ENCODE data around the gene PSAP.

DNA sequence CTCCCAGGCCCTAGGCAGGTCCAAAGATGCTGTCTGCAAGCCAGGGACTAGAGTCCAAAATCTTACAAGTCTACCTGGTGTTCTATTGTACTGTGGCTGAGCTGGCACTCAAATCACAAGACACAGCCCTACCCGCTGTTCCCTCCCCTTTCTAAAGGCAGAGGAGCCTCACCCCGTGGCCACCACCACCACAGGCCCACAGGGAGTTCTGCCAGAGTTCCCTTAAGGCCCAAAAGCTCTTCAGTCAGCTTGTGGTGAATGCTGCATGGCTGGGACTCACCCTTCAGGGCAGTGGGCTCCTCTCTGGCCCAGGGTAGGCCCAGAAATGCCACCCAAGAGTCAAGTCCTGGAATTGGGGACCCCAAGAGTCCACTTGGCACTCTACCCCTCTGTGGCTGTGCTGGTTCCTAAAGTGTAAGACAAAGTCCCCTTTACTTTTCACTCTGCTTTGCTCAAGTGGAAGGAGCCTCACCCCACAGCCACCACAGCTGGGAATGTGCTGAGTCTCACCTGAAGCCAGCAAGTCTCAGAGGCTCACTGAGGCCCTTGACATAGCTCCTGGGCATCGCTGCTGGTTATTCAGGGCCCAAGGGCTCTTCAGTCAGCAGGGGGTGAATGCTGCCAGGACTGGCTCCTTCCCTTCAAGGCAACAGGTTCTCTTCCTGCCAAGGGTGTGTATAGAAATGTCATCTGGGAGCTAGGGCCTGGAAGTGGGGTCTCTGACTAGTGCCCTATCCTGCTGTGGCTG is 48.8 kb upstream of the PSAP start:
- TF ChIP-seq, protein P1, sequence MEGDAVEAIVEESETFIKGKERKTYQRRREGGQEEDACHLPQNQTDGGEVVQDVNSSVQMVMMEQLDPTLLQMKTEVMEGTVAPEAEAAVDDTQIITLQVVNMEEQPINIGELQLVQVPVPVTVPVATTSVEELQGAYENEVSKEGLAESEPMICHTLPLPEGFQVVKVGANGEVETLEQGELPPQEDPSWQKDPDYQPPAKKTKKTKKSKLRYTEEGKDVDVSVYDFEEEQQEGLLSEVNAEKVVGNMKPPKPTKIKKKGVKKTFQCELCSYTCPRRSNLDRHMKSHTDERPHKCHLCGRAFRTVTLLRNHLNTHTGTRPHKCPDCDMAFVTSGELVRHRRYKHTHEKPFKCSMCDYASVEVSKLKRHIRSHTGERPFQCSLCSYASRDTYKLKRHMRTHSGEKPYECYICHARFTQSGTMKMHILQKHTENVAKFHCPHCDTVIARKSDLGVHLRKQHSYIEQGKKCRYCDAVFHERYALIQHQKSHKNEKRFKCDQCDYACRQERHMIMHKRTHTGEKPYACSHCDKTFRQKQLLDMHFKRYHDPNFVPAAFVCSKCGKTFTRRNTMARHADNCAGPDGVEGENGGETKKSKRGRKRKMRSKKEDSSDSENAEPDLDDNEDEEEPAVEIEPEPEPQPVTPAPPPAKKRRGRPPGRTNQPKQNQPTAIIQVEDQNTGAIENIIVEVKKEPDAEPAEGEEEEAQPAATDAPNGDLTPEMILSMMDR (IDR thresholded peaks at IDR 0.05) = no peak
- TF ChIP-seq POLR2A (IDR thresholded peaks at IDR 0.05) = no peak

Data from esophagus squamous epithelium (tissue), 4 donors.